Astrocyte (in vitro differentiated cells and primary cell): ENCODE measurements around the gene ATF6B. TPM values are rescaled to one million over a fixed set of nuclear protein-coding genes. Genes with fewer than 3 reads are reported as not detected.

Experiments used
- DNase-seq: peaks from one replicate; pipeline ENCODE4 v3.0.0-alpha.2; 2010; ENCODE audit warnings: low read depth
- FAIRE-seq: peaks from 2 replicates; lab custom pipeline; 2011; peaks lifted over from hg19 to GRCh38; lab: Jason Lieb, UNC
- H2AFZ ChIP-seq: 2 replicates; pipeline ENCODE4 v1.6.0; 2012; ENCODE audit warnings: low read depth, low read length, inconsistent platforms
- H3K27ac ChIP-seq: 2 replicates; pipeline ENCODE4 v1.5.1; 2011; ENCODE audit warnings: low read depth, low read length, inconsistent platforms
- H3K27me3 ChIP-seq: 2 replicates; pipeline ENCODE4 v1.6.0; 2011; ENCODE audit warnings: low read length, inconsistent platforms; ENCODE audit not compliant: insufficient read depth
- H3K36me3 ChIP-seq: 2 replicates; pipeline ENCODE4 v1.5.1; 2011; ENCODE audit warnings: low read length, inconsistent platforms; ENCODE audit not compliant: insufficient read depth
- H3K4me1 ChIP-seq: 2 replicates; pipeline ENCODE4 v1.5.1; 2011; ENCODE audit warnings: low read length, inconsistent platforms; ENCODE audit not compliant: insufficient read depth
- H3K4me2 ChIP-seq: 2 replicates; pipeline ENCODE4 v1.6.0; 2012; ENCODE audit warnings: low read length, inconsistent platforms
- H3K4me3 ChIP-seq: 2 replicates; pipeline ENCODE4 v1.5.1; 2011; ENCODE audit warnings: low read depth, mild to moderate bottlenecking, low read length, inconsistent platforms; ENCODE audit not compliant: insufficient read depth
- H3K79me2 ChIP-seq: 2 replicates; pipeline ENCODE4 v1.6.0; 2012; ENCODE audit warnings: mild to moderate bottlenecking, low read length, inconsistent platforms; ENCODE audit not compliant: insufficient read depth
- H3K9ac ChIP-seq: 2 replicates; pipeline ENCODE4 v1.6.0; 2012; ENCODE audit warnings: mild to moderate bottlenecking, low read length, inconsistent platforms
- H3K9me3 ChIP-seq: 2 replicates; pipeline ENCODE4 v1.5.1; 2012; ENCODE audit warnings: low read depth, mild to moderate bottlenecking, low read length, inconsistent platforms; ENCODE audit not compliant: insufficient read depth
- H4K20me1 ChIP-seq: 2 replicates; pipeline ENCODE4 v1.6.0; 2012; ENCODE audit warnings: low read length, inconsistent platforms; ENCODE audit not compliant: insufficient read depth
- H3K27ac Mint-ChIP-seq: one replicate; pipeline ENCODE4 v1.8.0; 2021; ENCODE audit warnings: mild to moderate bottlenecking, mixed read lengths; ENCODE audit not compliant: unreplicated experiment
- H3K27me3 Mint-ChIP-seq: one replicate; pipeline ENCODE4 v1.8.0; 2021; ENCODE audit warnings: low read depth, mixed read lengths; ENCODE audit not compliant: unreplicated experiment
- H3K36me3 Mint-ChIP-seq: one replicate; pipeline ENCODE4 v1.8.0; 2021; ENCODE audit warnings: low read depth, mixed read lengths; ENCODE audit not compliant: unreplicated experiment
- H3K4me1 Mint-ChIP-seq: one replicate; pipeline ENCODE4 v1.8.0; 2021; ENCODE audit warnings: low read depth, mixed read lengths; ENCODE audit not compliant: unreplicated experiment
- H3K4me3 Mint-ChIP-seq: one replicate; pipeline ENCODE4 v1.8.0; 2021; ENCODE audit warnings: mild to moderate bottlenecking, moderate library complexity, mixed read lengths; ENCODE audit not compliant: unreplicated experiment
- H3K9me3 Mint-ChIP-seq: one replicate; pipeline ENCODE4 v1.8.0; 2021; ENCODE audit warnings: mild to moderate bottlenecking, mixed read lengths; ENCODE audit not compliant: unreplicated experiment
- EZH2 ChIP-seq: IDR thresholded peaks from 2 replicates; pipeline ENCODE4 v1.6.1; 2012; ENCODE audit warnings: mild to moderate bottlenecking, low read length, inconsistent platforms; ENCODE audit not compliant: insufficient read depth
- total RNA-seq: library from RNA; stranded (reverse); gene quantifications from 2 replicates; pipeline ENCODE4 v1.2.1, GENCODE V29; 2021
- TF ChIP-seq, protein P1 (sequence below): IDR thresholded peaks from 2 replicates; pipeline ENCODE4 v1.5.1; 2011; ENCODE audit warnings: low read depth, mild to moderate bottlenecking, inconsistent platforms, low read length, moderate library complexity; ENCODE audit not compliant: insufficient read depth

ATF6B gene
- total RNA-seq, 1 donor from 2014 or later = 68.7 TPM

DNA sequence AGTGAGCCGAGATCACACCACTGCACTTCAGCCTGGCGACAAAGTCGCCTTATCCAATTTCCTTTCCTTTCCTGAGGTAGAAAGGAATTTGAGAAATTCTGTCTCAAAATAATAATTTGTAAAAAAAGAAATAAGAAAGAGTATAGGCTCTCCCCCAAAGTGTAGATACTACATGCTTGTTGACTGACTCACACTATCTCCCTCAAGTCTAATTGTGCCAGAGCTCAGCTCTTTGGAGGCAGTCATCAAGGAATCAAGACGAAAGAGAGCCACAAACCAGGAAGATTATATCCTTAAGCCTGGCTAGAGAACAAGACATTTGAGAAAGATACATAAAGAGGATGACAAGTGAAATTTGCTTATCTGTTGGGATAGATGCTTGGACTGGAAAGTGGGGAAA lies 5.7 kb upstream of the ATF6B start:
- H3K9me3 Mint-ChIP-seq = no peaks in the 10 kb centered on the region
- Histone ChIP-seq H3K9ac (no peak overlapping the region), H3K27ac (no peak overlapping the region), H3K79me2 (peaks cover 10% of the 10 kb centered on the region), H2AFZ (no peak overlapping the region), H4K20me1 (no peaks in the 10 kb centered on the region), H3K4me2 (no peak overlapping the region), H3K9me3 (no peaks in the 10 kb centered on the region), H3K4me3 (no peak overlapping the region), H3K4me1 (peaks cover 10% of the 10 kb centered on the region), H3K27me3 (no peaks in the 10 kb centered on the region), H3K36me3 (no peaks in the 10 kb centered on the region)
- H3K27ac Mint-ChIP-seq = no peak overlapping the region
- H3K4me1 Mint-ChIP-seq = peaks cover 8% of the 10 kb centered on the region
- H3K27me3 Mint-ChIP-seq = peaks cover 3% of the 10 kb centered on the region
- no peak for FAIRE-seq
- no peak overlapping the region for H3K4me3 Mint-ChIP-seq
- no peak for TF ChIP-seq EZH2
- TF ChIP-seq, protein P1, sequence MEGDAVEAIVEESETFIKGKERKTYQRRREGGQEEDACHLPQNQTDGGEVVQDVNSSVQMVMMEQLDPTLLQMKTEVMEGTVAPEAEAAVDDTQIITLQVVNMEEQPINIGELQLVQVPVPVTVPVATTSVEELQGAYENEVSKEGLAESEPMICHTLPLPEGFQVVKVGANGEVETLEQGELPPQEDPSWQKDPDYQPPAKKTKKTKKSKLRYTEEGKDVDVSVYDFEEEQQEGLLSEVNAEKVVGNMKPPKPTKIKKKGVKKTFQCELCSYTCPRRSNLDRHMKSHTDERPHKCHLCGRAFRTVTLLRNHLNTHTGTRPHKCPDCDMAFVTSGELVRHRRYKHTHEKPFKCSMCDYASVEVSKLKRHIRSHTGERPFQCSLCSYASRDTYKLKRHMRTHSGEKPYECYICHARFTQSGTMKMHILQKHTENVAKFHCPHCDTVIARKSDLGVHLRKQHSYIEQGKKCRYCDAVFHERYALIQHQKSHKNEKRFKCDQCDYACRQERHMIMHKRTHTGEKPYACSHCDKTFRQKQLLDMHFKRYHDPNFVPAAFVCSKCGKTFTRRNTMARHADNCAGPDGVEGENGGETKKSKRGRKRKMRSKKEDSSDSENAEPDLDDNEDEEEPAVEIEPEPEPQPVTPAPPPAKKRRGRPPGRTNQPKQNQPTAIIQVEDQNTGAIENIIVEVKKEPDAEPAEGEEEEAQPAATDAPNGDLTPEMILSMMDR = no peak
- peaks cover 2% of the 10 kb centered on the region for H3K36me3 Mint-ChIP-seq
- peak; percentile 29 for DNase-seq

DNA sequence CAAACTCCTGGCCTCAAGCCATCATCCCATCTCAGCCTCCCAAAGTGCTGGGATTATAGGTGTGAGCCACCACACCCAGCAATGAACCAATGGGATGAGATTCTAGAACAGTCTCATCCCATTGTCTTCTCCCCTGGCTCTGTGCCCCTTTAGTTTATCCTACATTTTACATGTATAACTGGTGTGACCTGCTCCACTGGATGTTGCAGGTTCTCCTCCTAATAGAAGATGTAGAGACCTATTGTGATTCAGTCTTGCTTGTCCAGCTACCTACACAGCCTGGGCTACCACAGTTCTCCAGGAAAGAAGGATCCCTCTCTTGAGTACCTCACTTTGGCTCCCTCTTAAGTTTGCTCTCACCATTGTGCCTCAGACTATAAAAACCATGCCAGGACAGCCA lies 4.1 kb upstream of the ATF6B start:
- Histone ChIP-seq H3K4me1 (peaks cover 19% of the 10 kb centered on the region), H2AFZ (no peak overlapping the region), H4K20me1 (no peaks in the 10 kb centered on the region), H3K4me2 (no peak overlapping the region), H3K9me3 (no peaks in the 10 kb centered on the region), H3K27ac (no peak overlapping the region), H3K27me3 (no peaks in the 10 kb centered on the region), H3K9ac (no peak overlapping the region), H3K79me2 (peaks cover 23% of the 10 kb centered on the region), H3K36me3 (no peaks in the 10 kb centered on the region), H3K4me3 (no peak overlapping the region)
- FAIRE-seq = no peak
- Mint-ChIP-seq H3K27ac (no peak overlapping the region), H3K9me3 (no peaks in the 10 kb centered on the region), H3K4me3 (no peak overlapping the region), H3K4me1 (peaks cover 16% of the 10 kb centered on the region), H3K36me3 (no peaks in the 10 kb centered on the region), H3K27me3 (peaks cover 3% of the 10 kb centered on the region)
- DNase-seq = no peak
- TF ChIP-seq, protein P1 = no peak
- no peak for TF ChIP-seq EZH2

DNA sequence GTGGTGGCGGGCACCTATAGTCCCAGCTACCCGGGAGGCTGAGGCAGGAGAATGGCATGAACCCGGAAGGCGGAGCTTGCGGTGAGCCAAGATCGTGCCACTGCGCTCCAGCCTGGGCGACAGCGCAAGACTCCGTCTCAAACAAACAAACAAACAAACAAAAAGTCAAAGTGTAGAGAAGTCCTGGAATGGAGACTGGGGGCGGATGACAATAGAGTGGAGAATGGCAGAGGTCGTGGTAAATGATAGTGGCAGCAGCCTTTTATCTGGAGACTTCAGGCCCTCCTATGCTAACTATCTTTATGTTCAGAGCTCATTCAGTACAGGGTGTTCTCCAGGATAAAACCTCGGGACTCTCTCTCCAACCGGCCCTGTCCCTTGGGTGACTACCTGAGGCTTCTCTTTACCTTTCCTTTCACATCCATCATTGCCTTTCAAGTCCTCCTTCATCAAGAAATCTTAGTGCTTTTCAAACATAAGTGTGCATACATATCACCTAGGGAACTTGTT lies 3.4 kb upstream of the ATF6B start:
- no peak overlapping the region for H3K27ac Mint-ChIP-seq

More for the DNA sequence above, 3.4 kb upstream of the ATF6B start:
- no peak overlapping the region for H3K4me2 ChIP-seq
- peaks cover 30% of the 10 kb centered on the region for H3K79me2 ChIP-seq
- Mint-ChIP-seq H3K4me1 (peaks cover 21% of the 10 kb centered on the region), H3K9me3 (no peaks in the 10 kb centered on the region), H3K27me3 (peaks cover 3% of the 10 kb centered on the region), H3K36me3 (no peaks in the 10 kb centered on the region), H3K4me3 (peak overlapping the region; percentile 9)
- FAIRE-seq (no peak), DNase-seq (no peak)
- no peak for TF ChIP-seq EZH2
- TF ChIP-seq, protein P1 = no peak
- H3K4me3 ChIP-seq = no peak overlapping the region
- no peak overlapping the region for H3K9ac ChIP-seq
- H3K9me3 ChIP-seq = no peaks in the 10 kb centered on the region
- no peaks in the 10 kb centered on the region for H3K27me3 ChIP-seq
- peaks cover 24% of the 10 kb centered on the region for H3K4me1 ChIP-seq
- no peak overlapping the region for H2AFZ ChIP-seq
- H3K27ac ChIP-seq = no peak overlapping the region
- H3K36me3 ChIP-seq = no peaks in the 10 kb centered on the region
- no peaks in the 10 kb centered on the region for H4K20me1 ChIP-seq
